SHP77 treated with DMSO at 0.1 percent for 48 hours (cell line): ENCODE data around the gene CSHL1.

Source experiments
- DNase-seq: peaks from one replicate; lab custom pipeline; 2025; lab: John Stamatoyannopoulos, UW

The CSHL1 gene

DNA sequence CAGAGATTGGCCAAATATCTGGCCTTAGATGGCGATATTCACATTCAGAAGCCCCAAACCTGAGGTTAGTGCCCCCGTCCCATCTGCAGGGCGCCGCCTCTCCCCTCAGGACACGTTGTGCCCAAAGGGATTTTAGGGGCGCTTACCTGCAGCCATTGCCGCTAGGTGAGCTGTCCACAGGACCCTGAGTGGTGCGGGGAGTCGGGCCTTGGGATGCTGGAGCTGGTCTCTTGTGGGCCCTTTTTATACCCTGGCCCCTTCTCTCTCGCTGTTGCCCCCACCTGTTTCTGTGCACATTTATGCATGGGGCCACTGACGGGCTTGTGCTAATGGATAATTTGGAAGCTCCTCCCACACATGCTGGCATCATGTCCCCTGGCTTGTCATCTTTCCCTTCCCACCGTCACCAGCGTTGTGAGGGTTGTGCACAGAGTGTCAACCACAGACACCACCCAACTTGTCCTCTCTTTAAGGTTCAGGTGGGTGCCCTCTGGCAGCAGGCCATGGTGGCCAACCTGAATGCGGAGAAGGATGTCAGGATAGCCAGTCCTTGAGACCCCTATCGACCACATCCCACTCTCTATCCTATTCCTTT, at the start of gene CSHL1:
CSHL1 (minus strand) TSS at position 218 of the 595 bp plus-strand sequence; CDS start at position 156, 62 bp downstream.
- DNase-seq, result no peak

DNA sequence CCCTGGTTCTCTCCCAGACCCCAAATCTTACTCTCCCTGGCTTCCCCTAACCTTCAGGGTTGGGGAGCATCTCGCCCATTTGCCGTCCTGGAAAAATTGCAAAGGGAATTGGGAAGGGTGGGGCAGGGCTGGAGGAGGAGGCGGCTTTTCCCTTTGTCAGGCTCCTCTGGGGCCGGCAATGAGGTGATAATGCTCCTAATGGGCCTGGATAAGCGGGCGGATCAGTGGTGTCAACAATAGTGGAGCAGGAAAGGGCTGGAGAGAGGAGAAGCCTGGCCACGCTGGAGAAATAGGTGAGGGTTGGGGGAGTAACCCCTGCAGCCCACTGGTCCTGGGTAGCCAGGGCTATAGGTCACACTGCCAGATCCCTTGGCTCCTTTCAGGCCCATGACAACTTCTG, 49.4 kb upstream of the CSHL1 start:
- DNase-seq, result no peak

- DNase-seq, result no peak
Observed at GRCh38 chr17:63960006-63960405, 48.9 kb upstream of the CSHL1 start.

- no peak for DNase-seq
Observed at GRCh38 chr17:63956296-63956920, 45.4 kb upstream of the CSHL1 start.

- no peak for DNase-seq
Observed at GRCh38 chr17:63955791-63956190, 44.7 kb upstream of the CSHL1 start.

- no peak for DNase-seq
Observed at GRCh38 chr17:63955232-63955631, 44.2 kb upstream of the CSHL1 start.

GRCh38 chr17:63954402-63955063, 43.5 kb upstream of the CSHL1 start:
- DNase-seq, result no peak

DNA sequence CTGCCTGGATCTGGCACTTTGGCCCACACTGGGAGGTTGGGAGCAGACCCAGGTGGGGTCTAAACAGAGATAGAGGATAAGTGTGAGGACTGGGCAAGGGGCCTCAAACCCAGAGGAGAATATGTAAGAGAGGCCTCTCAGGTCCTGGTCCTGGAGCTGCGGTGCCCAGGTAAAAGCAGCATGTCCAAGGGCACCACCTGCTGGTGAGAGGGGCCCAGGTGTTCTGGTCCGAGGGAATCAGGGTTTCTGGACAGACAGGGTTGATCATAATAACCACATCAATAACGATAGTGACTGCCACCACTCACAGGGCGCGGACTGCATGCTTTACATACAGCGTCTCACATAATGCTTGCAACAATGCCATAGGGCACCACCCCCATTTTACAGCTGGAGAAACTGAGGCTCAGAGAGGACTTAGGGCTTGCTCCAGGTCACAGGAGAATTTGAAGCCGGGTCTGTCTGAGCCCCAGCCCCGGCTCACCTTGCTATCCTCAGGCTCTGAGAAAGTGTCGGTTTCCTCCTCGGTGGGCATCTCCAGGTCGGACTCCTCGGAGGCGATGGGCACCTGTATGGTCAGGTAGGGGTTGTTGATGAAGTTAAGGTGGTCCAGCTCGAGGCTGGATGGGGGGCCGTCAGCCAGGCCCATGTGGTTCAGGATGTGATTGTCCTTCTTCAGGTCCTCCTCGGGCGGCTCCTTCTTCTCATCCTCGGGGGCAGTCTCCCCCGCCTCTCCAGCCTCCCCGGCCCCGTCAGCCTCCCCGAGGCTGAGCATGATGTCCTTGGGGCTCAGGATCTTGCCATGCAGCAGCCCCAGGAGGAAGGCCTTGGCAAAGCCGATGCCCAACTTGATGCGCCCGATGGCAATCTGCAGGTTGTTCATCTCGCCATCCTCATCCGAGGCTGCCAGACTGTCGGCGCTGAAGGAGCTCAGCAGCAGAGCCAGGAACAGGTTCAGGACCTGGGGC, 40.2 kb upstream of the CSHL1 start:
- no peak for DNase-seq

DNA sequence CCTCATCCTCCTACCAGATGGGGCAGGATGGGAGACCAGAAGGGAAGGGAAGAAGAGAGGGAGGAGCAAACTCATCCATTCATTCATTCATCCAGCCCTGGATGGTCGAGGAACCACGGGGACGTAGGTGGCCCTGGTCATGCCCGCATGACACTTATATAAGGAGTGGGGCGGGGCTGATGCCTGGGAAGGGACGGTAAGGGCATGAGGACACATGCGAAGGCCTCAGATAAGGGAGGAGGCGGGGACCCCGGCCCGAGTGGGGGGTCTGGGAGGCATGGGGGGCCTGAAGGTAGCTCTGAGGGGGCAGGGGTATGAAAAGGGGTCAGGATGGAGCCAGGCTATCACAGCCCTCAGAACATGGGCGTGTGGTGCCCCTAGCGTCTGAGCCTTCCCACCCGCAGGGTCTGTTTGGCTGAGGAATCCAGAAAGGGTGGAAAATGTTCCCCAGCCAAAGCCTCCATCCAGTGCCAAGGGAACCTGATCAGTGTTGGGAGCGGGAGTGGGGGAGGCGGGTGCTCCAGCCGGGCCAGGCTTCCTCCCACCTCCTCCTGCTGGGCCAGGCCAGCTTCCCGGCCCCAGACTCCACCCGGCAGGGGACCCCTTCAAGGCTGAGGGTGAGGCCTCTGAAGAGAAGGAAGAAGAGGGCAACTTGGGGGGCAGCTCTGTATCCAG, 38.7 kb upstream of the CSHL1 start:
- no peak for DNase-seq

DNA sequence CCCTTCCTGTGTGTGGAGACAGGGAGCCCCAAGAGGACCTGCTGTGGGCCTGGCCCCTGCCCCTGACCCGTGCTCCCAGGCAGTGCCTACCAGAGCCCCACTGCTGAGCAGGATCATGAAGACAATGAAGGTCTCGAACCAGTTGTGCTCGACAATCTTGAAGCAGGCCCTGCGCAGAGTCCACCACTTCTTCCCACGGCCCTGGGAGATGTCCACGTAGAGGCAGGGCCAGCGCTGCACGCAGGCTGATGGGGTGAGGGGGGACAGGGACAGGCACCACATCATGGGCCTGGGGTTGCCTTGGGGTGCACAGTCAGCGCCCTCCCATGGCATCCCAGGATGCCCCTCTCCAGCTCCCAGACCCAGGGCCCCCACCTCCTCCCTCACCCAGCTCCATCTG, 37.5 kb upstream of the CSHL1 start:
- DNase-seq, result no peak

DNA sequence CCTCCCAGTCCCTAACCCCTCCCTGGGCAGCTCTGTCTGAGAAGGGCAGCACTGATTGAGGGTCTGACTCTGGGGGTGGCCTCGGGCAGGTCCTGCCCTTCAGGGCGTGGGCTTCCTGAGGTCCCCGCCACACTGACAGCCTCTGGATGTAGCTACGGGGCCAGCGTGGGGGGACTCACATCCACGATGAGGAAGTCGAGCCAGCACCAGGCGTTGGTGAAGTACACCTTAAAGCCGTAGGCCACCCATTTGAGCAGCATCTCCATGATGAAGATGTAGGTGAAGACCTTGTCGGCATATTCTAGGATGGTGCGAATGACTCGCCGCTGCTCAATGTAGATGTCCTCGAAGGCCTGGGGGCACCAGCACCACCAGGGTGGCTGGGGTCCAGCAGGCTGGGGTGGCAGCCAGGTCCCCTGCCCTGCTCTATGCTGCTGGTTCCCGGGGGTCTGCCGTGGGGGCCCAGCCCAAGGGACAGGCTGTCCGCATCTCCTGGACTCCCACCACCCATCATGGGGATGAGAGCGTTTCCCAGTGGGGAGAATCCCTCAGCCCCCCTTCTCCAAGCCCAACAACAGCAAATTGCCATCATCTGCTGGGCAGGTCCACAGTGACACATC, 36.8 kb upstream of the CSHL1 start:
- DNase-seq, result no peak

GRCh38 chr17:63946440-63947363, 35.6 kb upstream of the CSHL1 start:
- no peak for DNase-seq

DNA sequence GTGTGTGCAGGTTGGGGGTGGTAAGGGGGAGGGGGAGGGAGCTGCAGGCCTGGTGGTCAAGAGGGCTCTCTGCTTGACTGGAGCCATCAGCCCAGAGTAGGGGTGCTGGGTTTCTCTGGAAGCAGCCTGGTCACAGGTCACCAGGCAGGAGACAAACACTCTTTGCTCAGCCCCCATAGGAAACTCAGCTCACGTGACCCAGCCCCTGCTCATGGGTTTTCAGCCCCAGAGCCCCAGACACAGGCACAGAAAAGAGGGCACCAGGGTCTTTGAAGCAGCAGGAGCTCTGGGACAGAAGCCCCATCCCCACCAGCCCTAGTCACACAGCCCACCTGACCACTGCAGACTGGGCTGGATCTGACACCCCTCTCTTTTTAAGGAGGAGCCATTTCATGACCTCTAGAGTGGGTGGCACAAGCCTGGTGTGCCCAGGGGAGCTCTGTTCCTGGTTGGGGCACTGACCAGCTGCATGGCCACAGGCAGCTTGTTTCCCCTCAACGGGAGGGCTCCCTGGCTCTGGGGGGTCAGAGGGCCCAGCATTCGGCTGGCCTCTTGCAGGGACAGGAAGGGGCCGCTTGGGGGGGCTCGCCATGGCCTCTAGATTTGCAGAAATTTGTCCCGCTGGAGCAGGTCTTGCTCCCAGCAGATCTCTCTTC, 34.9 kb upstream of the CSHL1 start:
- no peak for DNase-seq

GRCh38 chr17:63944736-63945499, 33.9 kb upstream of the CSHL1 start:
- DNase-seq, result no peak

DNA sequence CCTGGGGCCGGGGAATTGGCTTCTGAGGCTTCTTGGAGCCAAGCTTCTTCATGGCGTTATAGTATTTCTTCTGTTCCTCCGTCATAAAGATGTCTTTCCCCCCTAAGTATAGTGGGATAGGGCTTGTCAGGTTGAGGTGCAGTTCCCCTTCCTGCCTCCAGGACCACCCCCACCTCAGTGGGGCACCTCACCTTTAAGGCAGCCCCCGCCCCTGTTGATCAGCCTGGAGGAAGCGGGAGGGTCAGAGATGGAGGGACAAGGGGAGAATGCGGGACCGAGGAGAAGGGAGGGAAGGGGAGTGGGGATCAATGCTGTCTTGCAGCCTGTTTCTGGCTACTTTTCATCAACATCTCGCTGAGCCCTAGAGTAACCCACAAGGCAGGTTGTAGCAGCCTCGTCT, 32.7 kb upstream of the CSHL1 start:
- DNase-seq, result no peak

GRCh38 chr17:63942309-63942985, 31.4 kb upstream of the CSHL1 start:
- DNase-seq, result no peak

DNA sequence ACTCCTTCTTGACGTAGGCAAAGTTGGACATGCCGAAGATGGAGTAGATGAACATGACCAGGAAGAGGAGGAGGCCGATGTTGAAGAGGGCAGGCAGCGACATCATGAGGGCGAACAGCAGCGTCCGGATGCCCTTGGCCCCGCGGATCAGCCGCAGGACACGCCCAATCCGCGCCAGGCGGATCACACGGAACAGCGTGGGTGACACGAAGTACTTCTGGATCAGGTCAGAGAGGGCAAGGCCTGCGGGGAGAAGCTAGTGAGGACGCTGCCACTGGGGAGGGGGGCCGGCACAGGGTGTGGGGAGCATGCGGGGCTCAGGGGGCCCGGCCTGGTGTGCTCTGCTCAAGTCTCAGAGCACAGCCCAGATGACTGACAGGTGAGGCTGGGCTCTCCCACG, 30.7 kb upstream of the CSHL1 start:
- DNase-seq, result no peak

DNA sequence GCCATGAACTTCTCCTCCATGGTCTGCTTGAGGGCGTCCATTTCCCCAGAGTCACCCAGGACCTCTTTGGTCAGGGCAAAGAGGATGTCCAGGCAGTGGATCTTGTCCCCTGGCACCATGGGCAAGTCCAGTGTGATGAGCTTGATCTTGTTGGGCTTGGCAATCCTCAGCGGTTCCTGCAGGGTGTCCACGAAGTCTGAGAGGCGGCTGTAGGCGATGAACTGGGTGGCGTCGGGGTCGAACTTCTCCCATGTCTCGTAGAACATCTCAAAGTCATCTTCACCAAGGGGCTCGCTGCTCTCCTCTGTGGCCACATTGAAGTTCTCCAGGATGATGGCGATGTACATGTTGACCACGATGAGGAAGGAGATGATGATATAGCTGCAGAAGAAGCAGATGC, 30.1 kb upstream of the CSHL1 start:
- DNase-seq, result no peak
